Osteoblast (primary cell): ENCODE data around the gene NOL3. TPM values are rescaled to one million over a fixed set of nuclear protein-coding genes. Genes with fewer than 3 reads are reported as not detected.
A peak's percentile ranks its signal among the peaks of the same experiment; 100 is the strongest.

Source experiments
- DNase-seq: peaks from one replicate; pipeline ENCODE4 v3.0.0; 2011; ENCODE audit warnings: low spot score, mixed read lengths; ENCODE audit not compliant: insufficient read length; ENCODE audit errors: missing footprints
- H2AFZ ChIP-seq: 2 replicates; pipeline ENCODE4 v1.6.0; 2011; ENCODE audit warnings: mild to moderate bottlenecking, low read length
- H3K27ac ChIP-seq: 2 replicates; pipeline ENCODE4 v1.5.1; 2011; ENCODE audit warnings: mild to moderate bottlenecking, low read depth, low read length, moderate library complexity
- H3K27me3 ChIP-seq: 2 replicates; pipeline ENCODE4 v1.6.0; 2012; ENCODE audit warnings: mild to moderate bottlenecking, control low read depth, inconsistent platforms, low read length, moderate library complexity; ENCODE audit not compliant: insufficient read depth
- H3K36me3 ChIP-seq: 2 replicates; pipeline ENCODE4 v1.5.1; 2011; ENCODE audit warnings: mild to moderate bottlenecking, low read length, control low read depth, moderate library complexity; ENCODE audit not compliant: insufficient read depth
- H3K4me1 ChIP-seq: 2 replicates; pipeline ENCODE4 v1.5.1; 2011; ENCODE audit warnings: mild to moderate bottlenecking, low read length, control low read depth, moderate library complexity; ENCODE audit not compliant: insufficient read depth
- H3K4me2 ChIP-seq: 2 replicates; pipeline ENCODE4 v1.6.0; 2011; ENCODE audit warnings: mild to moderate bottlenecking, low read length; ENCODE audit not compliant: insufficient read depth
- H3K4me3 ChIP-seq: fragments of 200-600 bp; sonication (generic); 3 replicates; pipeline ENCODE4 v1.5.1; 2012; ENCODE audit warnings: mild to moderate bottlenecking, low read length, inconsistent platforms; ENCODE audit not compliant: insufficient read depth
- H3K79me2 ChIP-seq: 2 replicates; pipeline ENCODE4 v1.6.0; 2012; ENCODE audit warnings: mild to moderate bottlenecking, low read length, control low read depth, inconsistent platforms; ENCODE audit not compliant: insufficient read depth
- H3K9me3 ChIP-seq: 2 replicates; pipeline ENCODE4 v1.5.1; 2011; ENCODE audit warnings: low read depth, low read length, control low read depth
- H4K20me1 ChIP-seq: 2 replicates; pipeline ENCODE4 v1.6.0; 2012; ENCODE audit warnings: mild to moderate bottlenecking, low read length, control low read depth; ENCODE audit not compliant: insufficient read depth
- total RNA-seq: library from RNA; depleted of rRNA; stranded (reverse); fragments of >200 nt; gene quantifications from 2 replicates; pipeline ENCODE4 v1.2.3, GENCODE V29; 2012
- TF ChIP-seq, protein P1 (sequence below): IDR thresholded peaks from 2 replicates; pipeline ENCODE4 v1.5.1; 2011; ENCODE audit warnings: mild to moderate bottlenecking, low read depth, low read length, moderate library complexity; ENCODE audit errors: extremely low read depth

NOL3 gene
- total RNA-seq, 1 donor = 10.9 TPM

DNA sequence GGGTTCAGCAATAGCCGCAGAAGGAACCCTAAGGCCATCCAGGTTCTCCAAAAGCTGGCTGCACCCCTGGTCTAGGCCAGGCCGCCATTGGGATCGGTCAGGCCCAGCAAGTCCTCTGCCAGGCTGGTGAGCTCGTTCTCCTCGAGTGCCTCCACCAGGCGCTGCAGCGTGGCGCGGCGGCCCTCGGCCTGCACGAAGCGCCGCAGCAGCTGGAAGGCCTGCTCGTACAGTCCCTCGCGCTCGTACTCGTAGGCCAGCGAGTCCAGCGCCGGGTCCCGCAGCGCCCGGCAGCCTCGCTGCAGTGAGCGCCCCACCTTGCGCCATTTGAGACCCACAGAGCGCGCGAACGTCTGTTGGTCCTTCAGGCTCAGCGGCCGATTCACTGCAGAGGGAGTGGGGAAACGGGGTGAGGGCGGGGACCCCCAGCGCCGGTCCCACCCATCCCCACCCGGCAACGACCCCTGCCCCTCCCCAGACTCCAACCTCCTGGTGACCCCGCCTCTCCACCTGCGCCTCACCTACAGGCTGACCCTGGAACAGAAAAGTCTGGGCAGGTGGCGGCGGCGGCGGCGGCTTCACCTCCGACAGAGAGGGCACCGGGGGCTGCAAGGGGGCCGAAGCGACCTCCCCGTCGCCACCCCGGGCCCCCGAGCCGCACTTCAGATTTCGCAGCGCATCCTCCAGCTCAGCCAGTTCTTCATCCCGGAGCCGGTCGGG is 15.6 kb upstream of the NOL3 start:
- peaks cover 6% of the 10 kb centered on the region for H3K36me3 ChIP-seq
- H2AFZ ChIP-seq = no peak overlapping the region
- H3K4me2 ChIP-seq = peak overlapping the region; percentile 79
- no peaks in the 10 kb centered on the region for H3K27me3 ChIP-seq
- peak; percentile 73 for DNase-seq
- H3K4me3 ChIP-seq = peak overlapping the region; percentile 47
- no peak overlapping the region for H3K27ac ChIP-seq
- H3K4me1 ChIP-seq = peaks cover 5% of the 10 kb centered on the region
- H4K20me1 ChIP-seq = peaks cover 35% of the 10 kb centered on the region
- no peaks in the 10 kb centered on the region for H3K9me3 ChIP-seq
- peaks cover 9% of the 10 kb centered on the region for H3K79me2 ChIP-seq
- TF ChIP-seq, protein P1, sequence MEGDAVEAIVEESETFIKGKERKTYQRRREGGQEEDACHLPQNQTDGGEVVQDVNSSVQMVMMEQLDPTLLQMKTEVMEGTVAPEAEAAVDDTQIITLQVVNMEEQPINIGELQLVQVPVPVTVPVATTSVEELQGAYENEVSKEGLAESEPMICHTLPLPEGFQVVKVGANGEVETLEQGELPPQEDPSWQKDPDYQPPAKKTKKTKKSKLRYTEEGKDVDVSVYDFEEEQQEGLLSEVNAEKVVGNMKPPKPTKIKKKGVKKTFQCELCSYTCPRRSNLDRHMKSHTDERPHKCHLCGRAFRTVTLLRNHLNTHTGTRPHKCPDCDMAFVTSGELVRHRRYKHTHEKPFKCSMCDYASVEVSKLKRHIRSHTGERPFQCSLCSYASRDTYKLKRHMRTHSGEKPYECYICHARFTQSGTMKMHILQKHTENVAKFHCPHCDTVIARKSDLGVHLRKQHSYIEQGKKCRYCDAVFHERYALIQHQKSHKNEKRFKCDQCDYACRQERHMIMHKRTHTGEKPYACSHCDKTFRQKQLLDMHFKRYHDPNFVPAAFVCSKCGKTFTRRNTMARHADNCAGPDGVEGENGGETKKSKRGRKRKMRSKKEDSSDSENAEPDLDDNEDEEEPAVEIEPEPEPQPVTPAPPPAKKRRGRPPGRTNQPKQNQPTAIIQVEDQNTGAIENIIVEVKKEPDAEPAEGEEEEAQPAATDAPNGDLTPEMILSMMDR = no peak

DNA sequence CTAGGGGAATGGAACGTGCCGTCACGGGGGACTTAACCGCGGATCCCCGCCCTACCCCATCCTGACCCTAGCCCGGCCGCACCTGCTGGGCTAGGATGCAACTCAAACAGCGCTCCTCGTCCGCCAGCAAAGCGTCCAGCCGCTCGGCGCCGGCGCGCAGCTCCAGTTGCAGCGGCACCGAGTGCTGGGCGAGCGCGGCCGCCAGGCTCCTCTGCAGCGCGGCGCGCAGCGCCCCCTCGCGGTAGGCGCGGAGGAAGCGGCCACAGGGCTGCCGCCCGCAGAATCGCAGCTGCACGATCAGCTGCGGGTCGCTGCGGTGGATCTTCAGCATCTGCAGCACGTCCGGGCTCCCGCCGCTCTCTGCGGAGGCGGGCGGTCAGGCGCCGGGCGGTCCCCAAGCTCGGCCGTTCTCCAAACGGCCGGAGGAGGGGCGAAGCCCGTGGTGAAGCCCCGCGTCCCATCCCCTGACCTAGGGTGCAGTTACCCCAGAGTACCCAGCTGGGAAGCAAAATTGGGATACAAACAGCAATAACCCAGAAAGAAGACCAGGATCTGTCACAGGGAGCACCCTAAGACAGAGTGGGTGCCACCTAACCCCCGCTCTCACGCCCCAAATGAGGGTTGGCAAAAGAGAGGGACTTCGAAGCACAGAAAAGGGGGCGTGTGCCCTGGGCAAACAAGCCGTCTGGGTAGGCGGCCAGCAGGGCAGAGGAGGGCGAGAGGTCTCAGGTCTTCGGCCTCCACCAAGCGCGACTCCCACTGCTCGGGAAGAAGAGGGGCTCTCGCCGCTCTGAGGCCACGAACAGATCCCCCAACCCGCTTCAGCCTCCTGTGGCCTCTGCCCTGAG is 14.8 kb upstream of the NOL3 start:
- peaks cover 35% of the 10 kb centered on the region for H4K20me1 ChIP-seq
- DNase-seq = peak; percentile 100
- peaks cover 6% of the 10 kb centered on the region for H3K4me1 ChIP-seq
- peaks cover 6% of the 10 kb centered on the region for H3K36me3 ChIP-seq
- no peaks in the 10 kb centered on the region for H3K27me3 ChIP-seq
- no peak overlapping the region for H2AFZ ChIP-seq
- H3K4me2 ChIP-seq = peak overlapping the region; percentile 79
- H3K79me2 ChIP-seq = peaks cover 4% of the 10 kb centered on the region
- TF ChIP-seq, protein P1 = peak; percentile 74
- H3K27ac ChIP-seq = no peak overlapping the region
- no peaks in the 10 kb centered on the region for H3K9me3 ChIP-seq
- H3K4me3 ChIP-seq = peak overlapping the region; percentile 47

DNA sequence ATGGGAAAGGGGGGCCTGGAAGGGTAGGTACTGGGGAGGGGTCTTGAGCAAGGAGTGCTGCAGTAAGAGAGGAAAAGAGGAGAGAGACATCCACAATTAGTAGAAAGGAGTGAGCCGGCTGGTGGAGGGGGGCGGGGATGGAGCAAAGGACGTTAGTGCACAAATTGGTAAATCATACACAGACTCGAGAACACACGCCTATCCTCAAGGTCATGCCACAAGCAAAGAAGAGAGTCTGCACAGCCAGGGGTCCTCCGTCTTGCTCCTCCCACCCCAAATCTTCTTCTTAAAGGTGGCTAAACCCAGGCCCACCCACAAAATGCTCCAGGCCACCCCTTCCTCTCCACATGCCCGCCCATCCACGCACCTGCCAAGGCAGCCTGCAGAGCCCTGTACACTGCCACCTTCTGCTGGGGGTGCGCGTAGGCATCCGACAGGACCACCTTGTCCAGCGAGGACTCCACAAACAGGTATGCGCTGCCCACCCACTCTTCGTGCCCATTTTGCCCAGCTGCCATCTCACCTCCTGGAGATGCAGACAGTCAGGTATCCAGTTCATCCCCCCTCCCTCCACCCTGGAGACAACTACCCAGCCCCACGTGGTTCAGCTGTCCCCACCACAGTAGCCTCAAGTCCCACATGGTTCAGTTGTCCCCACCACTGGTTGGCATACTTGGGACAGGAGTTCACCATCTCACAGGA is 14.0 kb upstream of the NOL3 start:
- no peak overlapping the region for H3K4me2 ChIP-seq
- peaks cover 35% of the 10 kb centered on the region for H4K20me1 ChIP-seq
- H3K27ac ChIP-seq = no peak overlapping the region
- peaks cover 4% of the 10 kb centered on the region for H3K79me2 ChIP-seq
- H2AFZ ChIP-seq = no peak overlapping the region
- no peaks in the 10 kb centered on the region for H3K9me3 ChIP-seq
- H3K27me3 ChIP-seq = no peaks in the 10 kb centered on the region
- peak; percentile 75 for DNase-seq
- H3K4me3 ChIP-seq = no peak overlapping the region
- H3K4me1 ChIP-seq = peaks cover 10% of the 10 kb centered on the region
- TF ChIP-seq, protein P1 = no peak
- peaks cover 6% of the 10 kb centered on the region for H3K36me3 ChIP-seq
